Trophoblast cell (in vitro differentiated cells and primary cell): ENCODE measurements around the gene KCNAB1.

ENCODE experiments used
- DNase-seq, 2 donors: peaks; one replicate each; pipeline ENCODE4 v3.0.0-alpha.2; 2016
- H2AFZ ChIP-seq: 2 replicates; pipeline ENCODE4 v1.6.1; 2013; ENCODE audit warnings: low read length, moderate library complexity, mild to moderate bottlenecking; ENCODE audit not compliant: insufficient read depth, poor library complexity
- H2AK5ac ChIP-seq: 2 replicates; pipeline ENCODE4 v1.6.1; 2013; ENCODE audit warnings: mild to moderate bottlenecking, low read length
- H2BK120ac ChIP-seq: 2 replicates; pipeline ENCODE4 v1.6.1; 2013; ENCODE audit warnings: low read length, mild to moderate bottlenecking, moderate library complexity; ENCODE audit not compliant: insufficient read depth, poor library complexity
- H2BK12ac ChIP-seq: 2 replicates; pipeline ENCODE4 v1.6.1; 2013; ENCODE audit warnings: mild to moderate bottlenecking, low read length, moderate library complexity
- H2BK5ac ChIP-seq: 2 replicates; pipeline ENCODE4 v1.6.1; 2013; ENCODE audit warnings: low read length, low read depth, moderate library complexity, mild to moderate bottlenecking; ENCODE audit not compliant: poor library complexity
- H3K14ac ChIP-seq: 2 replicates; pipeline ENCODE4 v1.6.1; 2013; ENCODE audit warnings: mild to moderate bottlenecking, low read length
- H3K18ac ChIP-seq: 2 replicates; pipeline ENCODE4 v1.6.1; 2013; ENCODE audit warnings: mild to moderate bottlenecking, low read length
- H3K23ac ChIP-seq: 2 replicates; pipeline ENCODE4 v1.6.1; 2013; ENCODE audit warnings: low read length
- H3K27ac ChIP-seq: 2 replicates; pipeline ENCODE4 v1.5.1; 2013; ENCODE audit warnings: low read depth, mild to moderate bottlenecking, inconsistent platforms, low read length, moderate library complexity
- H3K27me3 ChIP-seq: 2 replicates; pipeline ENCODE4 v1.6.1; 2013; ENCODE audit warnings: inconsistent platforms, mild to moderate bottlenecking, low read length, moderate library complexity; ENCODE audit not compliant: insufficient read depth
- H3K36me3 ChIP-seq, 2 experiments: 1 replicate in 1 of 2; 2 replicates in 1 of 2; pipeline ENCODE4 v1.6.1; 2013; ENCODE audit warnings: low read length in 2 of 2, mild to moderate bottlenecking in 2 of 2, moderate library complexity in 1 of 2; ENCODE audit not compliant: insufficient read depth in 2 of 2, control insufficient read depth in 1 of 2
- H3K4ac ChIP-seq: 2 replicates; pipeline ENCODE4 v1.6.1; 2013; ENCODE audit warnings: low read depth, mild to moderate bottlenecking, low read length, moderate library complexity
- H3K4me1 ChIP-seq, 2 experiments: 1 replicate in 1 of 2; 2 replicates in 1 of 2; pipeline ENCODE4 v1.6.1; 2013; ENCODE audit warnings: low read length in 2 of 2, mild to moderate bottlenecking in 2 of 2, moderate library complexity in 1 of 2; ENCODE audit not compliant: insufficient read depth in 2 of 2, control insufficient read depth in 1 of 2
- H3K4me2 ChIP-seq: 2 replicates; pipeline ENCODE4 v1.6.1; 2013; ENCODE audit warnings: inconsistent platforms, mild to moderate bottlenecking, low read length, moderate library complexity
- H3K4me3 ChIP-seq: 2 replicates; pipeline ENCODE4 v1.5.1; 2013; ENCODE audit warnings: mild to moderate bottlenecking, low read depth, low read length, inconsistent platforms
- H3K79me1 ChIP-seq: one replicate; pipeline ENCODE4 v1.6.1; 2013; ENCODE audit warnings: low read length
- H3K79me2 ChIP-seq: 2 replicates; pipeline ENCODE4 v1.6.1; 2013; ENCODE audit warnings: low read length, mild to moderate bottlenecking; ENCODE audit not compliant: control insufficient read depth, insufficient read depth, poor library complexity
- H3K9ac ChIP-seq: 2 replicates; pipeline ENCODE4 v1.6.1; 2013; ENCODE audit warnings: mild to moderate bottlenecking, low read length
- H3K9me3 ChIP-seq: 2 replicates; pipeline ENCODE4 v1.6.1; 2013; ENCODE audit warnings: low read depth, mild to moderate bottlenecking, control low read depth, inconsistent platforms, low read length; ENCODE audit not compliant: insufficient read depth
- H4K12ac ChIP-seq: 2 replicates; pipeline ENCODE4 v1.6.1; 2013; ENCODE audit warnings: low read depth, mild to moderate bottlenecking, low read length, moderate library complexity
- H4K8ac ChIP-seq: 2 replicates; pipeline ENCODE4 v1.6.1; 2013; ENCODE audit warnings: low read depth, mild to moderate bottlenecking, low read length, moderate library complexity
- H4K91ac ChIP-seq: one replicate; pipeline ENCODE4 v1.6.1; 2013; ENCODE audit warnings: low read depth, mild to moderate bottlenecking, low read length, moderate library complexity
- WGBS: extraction: QIAGEN DNeasy Blood & Tissue Kit; methylation state at CpG from one replicate; pipeline ENCODE4 v1.1.7; 2013; ENCODE audit warnings: missing lambda C conversion rate; ENCODE audit not compliant: insufficient read length, insufficient coverage; ENCODE audit errors: extremely low coverage; 5-methylcytosine and 5-hydroxymethylcytosine counted together

The KCNAB1 gene

GRCh38 chr3:156371701-156372100 is 251.3 kb downstream of the KCNAB1 start:
- H3K79me2 ChIP-seq, result no peaks in the 10 kb centered on the region
- no peaks in the 10 kb centered on the region for H3K9me3 ChIP-seq
- no peak overlapping the region for H3K4ac ChIP-seq
- no peak overlapping the region for H2AFZ ChIP-seq
- H3K23ac ChIP-seq, result no peak overlapping the region
- H3K4me3 ChIP-seq, result no peak overlapping the region
- DNase-seq, result no peak
- no peak overlapping the region for H4K12ac ChIP-seq
- no peak overlapping the region for H2BK120ac ChIP-seq
- no peak overlapping the region for H4K91ac ChIP-seq
- H3K4me2 ChIP-seq, result no peak overlapping the region
- H2AK5ac ChIP-seq, result no peak overlapping the region
- no peaks in the 10 kb centered on the region for H3K27me3 ChIP-seq
- no peak overlapping the region for H3K9ac ChIP-seq
- no peak overlapping the region for H4K8ac ChIP-seq
- no peak overlapping the region for H2BK5ac ChIP-seq
- H3K4me1 ChIP-seq, result no peaks in the 10 kb centered on the region
- H3K79me1 ChIP-seq, result no peaks in the 10 kb centered on the region
- H3K14ac ChIP-seq, result no peak overlapping the region
- H3K36me3 ChIP-seq, result no peaks in the 10 kb centered on the region
- no peak overlapping the region for H3K27ac ChIP-seq
- WGBS, result no CpG with 5 or more reads among the region's 6 CpGs
- no peak overlapping the region for H2BK12ac ChIP-seq
- no peak overlapping the region for H3K18ac ChIP-seq

- Histone ChIP-seq H3K18ac (no peak overlapping the region), H3K4ac (no peak overlapping the region), H4K8ac (no peak overlapping the region), H3K27me3 (no peaks in the 10 kb centered on the region), H3K36me3 (no peaks in the 10 kb centered on the region), H2BK120ac (no peak overlapping the region), H2AK5ac (no peak overlapping the region), H3K4me1 (no peaks in the 10 kb centered on the region), H3K14ac (no peak overlapping the region), H3K4me3 (no peak overlapping the region), H3K79me2 (no peaks in the 10 kb centered on the region), H4K91ac (no peak overlapping the region), H2BK12ac (no peak overlapping the region), H3K9me3 (peaks cover 2% of the 10 kb centered on the region), H3K23ac (no peak overlapping the region), H3K27ac (no peak overlapping the region), H3K4me2 (no peak overlapping the region), H3K9ac (no peak overlapping the region), H2BK5ac (no peak overlapping the region), H2AFZ (no peak overlapping the region), H3K79me1 (no peaks in the 10 kb centered on the region), H4K12ac (no peak overlapping the region)
- no peak for DNase-seq
- WGBS, result no CpG with 5 or more reads among the region's 1 CpG
These were observed 252.7 kb downstream of the KCNAB1 start for GRCh38 chr3:156373095-156373494.

- H3K27me3 ChIP-seq, result no peaks in the 10 kb centered on the region
- H3K18ac ChIP-seq, result no peak overlapping the region
- H2BK120ac ChIP-seq, result no peak overlapping the region
- H4K91ac ChIP-seq, result no peak overlapping the region
- H3K4me1 ChIP-seq, result no peaks in the 10 kb centered on the region
- no peaks in the 10 kb centered on the region for H3K79me1 ChIP-seq
- no peaks in the 10 kb centered on the region for H3K79me2 ChIP-seq
- no peak overlapping the region for H3K4me3 ChIP-seq
- DNase-seq, result no peak
- H3K4ac ChIP-seq, result no peak overlapping the region
- H3K36me3 ChIP-seq, result no peaks in the 10 kb centered on the region
- no peak overlapping the region for H4K12ac ChIP-seq
- H2AK5ac ChIP-seq, result no peak overlapping the region
- no peak overlapping the region for H3K9ac ChIP-seq
- H3K9me3 ChIP-seq, result peaks cover 2% of the 10 kb centered on the region
- no peak overlapping the region for H4K8ac ChIP-seq
- H2BK5ac ChIP-seq, result no peak overlapping the region
- H2BK12ac ChIP-seq, result no peak overlapping the region
- no peak overlapping the region for H3K27ac ChIP-seq
- no peak overlapping the region for H3K23ac ChIP-seq
- H3K14ac ChIP-seq, result no peak overlapping the region
- no CpG with 5 or more reads among the region's 2 CpGs for WGBS
- no peak overlapping the region for H3K4me2 ChIP-seq
- H2AFZ ChIP-seq, result no peak overlapping the region
These were observed 253.3 kb downstream of the KCNAB1 start for GRCh38 chr3:156373654-156374053.

- Histone ChIP-seq H4K8ac (no peak overlapping the region), H3K9ac (no peak overlapping the region), H3K4me2 (no peak overlapping the region), H3K4ac (no peak overlapping the region), H3K27me3 (no peaks in the 10 kb centered on the region), H3K79me1 (no peaks in the 10 kb centered on the region), H2AK5ac (no peak overlapping the region), H2BK12ac (no peak overlapping the region), H3K27ac (no peak overlapping the region), H3K23ac (no peak overlapping the region), H2BK120ac (no peak overlapping the region), H3K9me3 (peaks cover 2% of the 10 kb centered on the region), H4K12ac (no peak overlapping the region), H3K36me3 (no peaks in the 10 kb centered on the region), H2AFZ (no peak overlapping the region), H3K79me2 (no peaks in the 10 kb centered on the region), H3K14ac (no peak overlapping the region), H3K18ac (no peak overlapping the region), H4K91ac (no peak overlapping the region), H3K4me3 (no peak overlapping the region), H3K4me1 (no peaks in the 10 kb centered on the region), H2BK5ac (no peak overlapping the region)
- DNase-seq, result no peak
These were observed 255.8 kb downstream of the KCNAB1 start for GRCh38 chr3:156376199-156376598.
